Measurements from ENCODE around the gene FABP1.

Gene FABP1

DNA sequence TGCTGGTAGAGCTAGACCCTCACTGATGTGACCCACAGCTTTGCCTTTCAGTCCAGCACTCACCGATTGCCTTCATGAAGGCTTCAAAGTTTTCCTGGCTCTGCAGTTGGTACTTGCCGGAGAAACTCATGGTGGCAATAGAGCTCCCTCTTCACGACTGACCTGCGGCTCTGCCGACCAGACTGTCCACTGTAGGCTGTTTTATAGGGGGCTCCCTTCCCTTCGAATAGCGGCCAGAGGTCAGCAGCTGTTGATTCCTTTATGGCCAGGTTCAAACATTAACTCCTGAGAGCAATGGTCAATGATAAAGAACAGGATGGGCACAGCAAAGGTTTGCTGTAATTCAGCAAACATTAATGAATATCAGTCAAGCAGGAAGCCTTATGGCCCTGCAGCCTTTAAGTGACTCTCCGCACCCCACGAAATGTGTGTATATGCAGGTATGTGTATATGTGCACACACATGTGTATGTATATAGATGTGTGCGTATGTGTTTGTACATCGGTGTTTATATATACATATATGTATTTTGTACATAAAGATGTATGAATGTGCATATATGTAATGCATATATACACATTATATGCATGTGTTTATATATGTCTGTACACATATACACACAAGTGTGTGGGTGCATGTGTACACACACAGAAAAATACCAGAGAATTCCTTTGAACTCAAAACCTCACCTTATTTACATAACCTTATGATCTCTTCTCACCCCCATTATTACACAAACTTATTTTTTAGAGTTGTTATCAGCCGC, at the start of gene FABP1:
FABP1 (minus strand) TSS at position 175 of the 766 bp plus-strand sequence; CDS start at position 130, 45 bp downstream.
- no peak for DNase-seq (ENCODE audit: low spot score)

DNA sequence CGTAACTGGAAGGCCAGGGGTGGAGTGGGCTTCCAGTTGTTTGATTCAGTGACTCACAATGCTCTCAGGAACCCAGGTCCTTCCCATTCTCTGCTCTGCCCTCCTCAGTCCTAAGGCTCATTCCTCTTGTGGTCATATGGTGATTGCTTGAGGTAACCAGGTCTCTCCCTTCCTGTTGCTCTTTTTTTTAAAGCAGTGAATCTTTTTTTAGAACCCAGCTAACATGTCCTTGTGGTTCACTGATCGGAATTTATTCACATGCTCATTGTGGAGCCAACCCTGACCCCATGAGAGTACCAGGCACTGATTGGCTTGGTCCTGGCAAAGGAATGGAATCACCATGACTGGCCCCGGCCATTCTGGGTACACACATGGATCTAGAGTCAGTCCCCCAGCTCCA, 49.7 kb upstream of the FABP1 start:
- DNase-seq (ENCODE audit: low spot score), result no peak

DNA sequence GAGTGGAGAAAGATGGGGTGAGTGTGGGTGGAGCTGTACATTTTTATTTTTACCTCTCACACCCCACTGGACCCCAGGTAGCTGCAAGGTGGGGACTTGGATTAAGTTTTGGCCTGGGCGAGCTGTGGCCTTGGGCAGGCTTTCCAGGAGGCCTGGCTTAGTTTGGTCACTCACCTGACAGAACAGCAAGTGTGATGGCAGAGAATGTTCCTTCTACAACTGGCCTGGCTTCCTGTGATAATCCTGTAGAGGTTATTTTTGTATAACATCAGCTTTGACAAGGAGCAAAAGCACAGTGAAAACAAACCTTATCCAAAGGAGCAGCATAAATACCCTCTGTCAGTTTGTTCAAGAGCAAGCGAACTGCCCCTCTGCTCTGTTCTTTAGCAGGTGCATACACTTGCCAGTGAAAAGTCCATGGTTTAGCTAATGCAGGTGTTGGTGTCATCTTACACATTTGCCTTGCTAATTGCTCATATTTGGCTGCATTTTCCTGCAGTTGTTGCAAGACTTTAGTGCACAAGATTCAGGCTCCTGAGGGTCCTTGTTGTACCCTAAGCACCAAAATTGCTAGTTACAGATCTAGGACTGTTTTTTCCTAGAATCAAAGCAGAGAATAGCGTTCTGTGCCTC, 48.6 kb upstream of the FABP1 start:
- no peak for DNase-seq (ENCODE audit: low spot score)

DNA sequence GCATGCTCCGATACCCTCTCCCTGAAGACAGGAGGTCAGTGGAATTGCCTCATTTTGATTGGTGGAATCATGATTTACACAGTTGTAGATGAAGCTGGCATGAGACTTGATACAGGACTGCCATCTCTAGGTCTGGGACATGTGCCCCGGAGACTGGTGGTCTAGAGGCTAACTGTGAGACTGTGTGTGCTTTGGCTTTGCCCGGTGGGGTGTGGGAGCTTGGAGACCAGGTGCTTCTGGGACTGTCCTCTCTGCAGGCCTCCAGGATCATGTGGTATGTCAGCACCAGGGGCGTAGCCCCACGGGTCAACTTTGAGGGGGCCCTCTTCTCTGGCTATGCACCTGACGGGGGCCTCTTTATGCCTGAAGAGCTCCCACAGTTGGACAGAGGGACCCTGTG, 45.0 kb upstream of the FABP1 start:
- no peak for DNase-seq (ENCODE audit: low spot score)

DNA sequence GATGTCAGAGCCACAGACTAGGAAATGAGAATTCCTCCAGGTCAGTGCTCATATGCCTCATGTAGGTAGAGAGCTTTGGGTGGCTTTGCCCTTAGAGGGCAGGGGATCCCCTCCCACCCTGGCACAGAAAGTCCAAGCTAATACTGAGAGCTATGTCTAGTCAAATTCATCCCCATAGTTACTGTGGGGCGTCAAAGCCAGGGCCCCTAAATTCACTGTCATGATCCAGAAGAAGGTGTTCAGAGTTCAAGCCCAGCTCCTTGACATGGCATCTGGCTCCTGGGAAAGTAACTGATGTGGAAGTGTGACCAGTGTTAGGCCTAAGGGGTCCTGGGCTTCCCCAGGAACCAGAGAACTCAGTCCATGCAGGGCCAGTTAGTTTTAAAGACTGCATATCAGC, 44.1 kb upstream of the FABP1 start:
- DNase-seq (ENCODE audit: low spot score), result no peak

DNA sequence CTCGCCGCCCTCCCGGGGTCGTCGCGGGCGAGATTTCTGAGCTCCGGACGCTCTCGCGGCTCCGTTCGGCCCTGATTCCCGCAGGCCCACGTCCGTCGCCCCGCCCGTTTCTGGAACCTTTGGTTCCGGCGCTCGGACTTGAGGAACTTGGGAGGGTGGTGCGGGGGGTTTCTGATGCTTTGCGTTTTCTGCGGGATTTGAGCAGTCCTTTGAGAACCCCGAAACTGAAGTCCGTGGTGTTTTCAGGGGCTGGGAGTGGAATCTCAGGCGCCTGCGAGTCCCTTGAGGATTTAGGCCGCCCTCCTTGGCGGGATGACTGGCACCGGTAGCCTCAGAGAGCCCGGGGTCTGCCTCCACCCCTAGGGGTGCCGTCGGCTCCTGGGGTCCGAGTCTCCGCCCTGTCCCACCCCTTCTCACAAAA, 42.6 kb upstream of the FABP1 start:
- DNase-seq (ENCODE audit: low spot score), result no peak

DNA sequence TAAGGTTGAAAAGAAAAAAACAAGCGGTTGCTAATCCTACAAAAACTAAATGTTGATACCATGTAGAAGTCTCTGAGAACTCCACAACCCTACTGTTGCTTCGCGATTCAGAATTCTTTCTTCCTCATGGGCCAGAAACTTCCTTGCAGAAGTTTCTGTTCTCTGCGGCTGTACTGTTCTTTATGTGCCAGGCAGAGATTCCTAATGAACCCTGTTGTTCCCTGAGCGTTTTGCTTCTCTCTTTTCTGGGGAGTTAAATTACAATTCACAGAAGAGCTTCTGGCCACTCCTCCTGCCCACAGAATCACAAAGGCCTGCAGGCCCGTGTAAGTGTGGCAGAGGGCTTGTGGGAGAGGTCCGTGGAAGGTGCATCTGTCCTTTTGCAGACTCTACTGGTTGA, 40.5 kb upstream of the FABP1 start:
- no peak for DNase-seq (ENCODE audit: low spot score)

DNA sequence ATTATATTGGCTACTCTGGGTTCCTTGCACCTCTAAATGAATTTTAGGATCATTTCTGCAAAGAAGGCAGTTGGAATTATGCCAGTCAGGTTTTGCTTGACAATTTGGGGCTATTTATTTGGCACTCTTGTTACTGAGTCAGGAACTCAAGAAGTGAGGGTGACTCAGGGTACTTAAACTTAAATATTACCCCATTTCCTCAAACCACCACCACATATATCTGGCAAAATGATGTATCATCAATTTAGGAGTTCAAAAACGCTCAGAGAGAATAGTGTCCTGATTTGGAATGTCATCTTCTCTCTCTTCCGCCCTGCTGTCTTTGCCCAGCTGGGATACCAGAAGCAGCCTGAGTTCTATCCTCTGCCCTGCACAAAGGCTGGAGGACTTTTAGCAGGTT, 39.9 kb upstream of the FABP1 start:
- DNase-seq (ENCODE audit: low spot score), result no peak

DNA sequence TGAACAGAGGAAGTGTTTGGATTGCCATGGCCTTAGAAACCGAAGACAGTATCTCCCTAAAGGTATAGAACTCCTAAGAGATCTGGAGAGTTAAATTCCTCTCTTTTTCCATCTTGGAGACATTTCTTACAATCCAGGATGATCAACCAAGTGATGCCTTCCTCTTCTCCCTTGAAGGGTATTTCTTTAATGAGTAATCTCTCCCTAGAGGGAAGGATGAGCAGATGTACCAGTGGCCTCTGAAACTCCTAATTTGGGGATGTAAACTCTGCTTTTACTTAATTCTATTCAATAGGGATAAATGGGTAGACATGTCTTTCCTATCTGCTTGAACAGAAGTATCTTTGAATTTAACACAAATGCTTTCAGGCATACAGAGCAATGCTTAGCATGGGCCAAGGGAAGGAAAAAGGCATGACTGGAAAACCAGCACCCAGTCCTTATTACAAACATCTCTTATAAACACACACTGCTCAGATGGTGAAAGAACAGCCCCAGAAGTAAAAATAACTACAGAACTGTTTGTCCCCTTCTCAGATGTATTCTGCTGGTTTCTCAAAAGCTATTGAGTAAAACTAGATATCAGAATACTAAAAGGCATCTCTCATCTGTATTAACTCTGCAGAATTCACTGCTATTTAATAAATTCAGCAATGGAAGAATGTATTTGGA, 37.6 kb upstream of the FABP1 start:
- no peak for DNase-seq (ENCODE audit: low spot score)

DNA sequence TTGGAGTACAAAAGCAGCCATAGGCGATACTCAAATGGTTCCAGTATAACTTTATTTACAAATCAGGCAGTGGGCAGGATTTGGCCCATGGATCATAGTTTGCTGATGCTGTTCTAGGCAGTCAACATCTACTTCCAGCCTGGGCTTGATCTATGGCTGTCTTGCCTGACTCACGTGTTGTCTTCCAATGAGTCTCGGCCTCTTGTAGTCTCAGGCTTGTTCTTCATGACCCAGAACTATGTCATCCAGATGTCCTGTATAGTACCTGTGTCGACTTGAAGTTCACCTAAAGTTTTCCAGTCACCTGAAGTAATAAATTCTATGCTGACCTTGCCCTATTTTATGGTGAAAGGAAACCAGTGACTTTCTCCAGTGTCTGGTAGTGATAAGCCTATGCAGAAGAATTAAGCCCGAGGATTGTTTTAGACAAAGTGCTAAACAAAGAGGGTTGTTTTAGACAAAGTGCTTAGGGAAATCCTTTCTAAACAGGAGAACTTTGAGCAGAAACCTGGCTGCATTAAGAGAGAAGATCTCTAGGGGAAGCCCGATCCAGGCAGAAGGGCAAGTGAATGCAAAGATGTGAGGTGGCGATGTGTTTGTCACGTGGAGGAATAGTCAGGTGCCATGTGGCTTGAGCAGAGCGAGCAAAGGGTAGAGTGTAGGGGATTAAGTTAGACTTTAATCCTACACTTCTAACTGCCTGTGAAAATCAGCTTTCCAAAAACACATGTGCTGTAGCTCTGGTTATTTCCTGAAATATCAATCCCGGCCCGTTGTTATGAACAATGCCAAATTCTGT, 33.8 kb upstream of the FABP1 start:
- no peak for DNase-seq (ENCODE audit: low spot score)

DNA sequence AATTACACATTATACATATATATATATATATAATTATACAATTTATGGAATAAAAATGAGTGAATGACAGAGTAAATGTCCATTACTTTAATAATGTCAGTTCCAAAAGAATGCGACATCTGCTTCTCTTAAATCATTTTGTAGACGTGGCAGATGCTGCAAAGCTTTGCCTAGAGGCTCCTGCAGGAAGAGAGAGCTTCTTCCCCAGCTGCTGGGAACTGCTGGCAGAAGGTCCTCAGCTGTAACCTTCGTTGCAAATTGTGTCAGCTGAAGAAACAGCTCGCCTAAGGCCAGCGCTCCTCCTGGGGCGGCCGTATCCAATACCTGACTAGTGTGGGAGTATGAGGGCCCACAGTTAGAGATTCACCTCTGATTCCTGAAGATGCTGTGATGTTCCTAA, 32.7 kb upstream of the FABP1 start:
- DNase-seq (ENCODE audit: low spot score), result no peak

DNA sequence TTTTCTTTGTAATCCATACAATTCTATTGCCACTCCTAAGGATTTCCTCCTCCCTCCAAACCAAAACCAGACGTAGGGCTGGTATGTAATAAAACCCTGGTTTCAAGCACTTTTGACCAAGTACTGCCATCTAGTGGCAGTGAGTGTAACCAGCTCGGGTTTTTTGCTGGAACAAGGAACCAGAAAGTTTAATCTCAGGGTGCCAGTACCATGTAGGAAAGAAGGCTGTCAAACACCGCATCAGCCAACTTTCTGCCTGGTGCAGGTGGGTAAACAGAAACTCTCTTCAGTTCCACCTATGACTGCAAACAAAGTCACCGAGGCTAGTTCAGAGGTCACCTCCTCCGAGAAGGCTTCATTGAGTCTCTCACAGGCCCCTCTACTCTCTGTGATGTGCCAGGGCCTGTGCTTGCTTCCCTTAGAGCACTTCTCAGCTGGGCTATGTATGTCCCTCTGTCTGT, 32.1 kb upstream of the FABP1 start:
- peak; percentile 74 for DNase-seq (ENCODE audit: low spot score)

DNA sequence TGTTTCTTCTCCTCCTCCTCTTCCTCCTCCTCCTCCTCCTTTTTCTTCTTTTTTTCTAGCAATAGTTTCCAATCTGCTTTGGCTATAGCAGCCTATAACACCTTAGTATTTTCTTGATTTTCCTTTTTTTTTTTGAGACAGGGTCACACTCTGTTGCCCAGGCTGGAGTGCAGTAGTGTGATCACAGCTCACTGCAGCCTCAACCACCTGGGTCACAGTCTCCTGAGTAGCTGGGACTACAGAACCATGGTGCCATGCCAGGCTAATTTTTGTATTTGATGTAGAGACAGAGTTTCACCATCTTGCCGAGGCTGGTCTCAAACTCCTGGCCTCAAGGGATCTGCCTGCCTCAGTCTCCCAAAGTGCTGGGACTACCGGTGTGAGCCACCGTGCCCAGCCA, 31.6 kb upstream of the FABP1 start:
- DNase-seq (ENCODE audit: low spot score), result no peak

DNA sequence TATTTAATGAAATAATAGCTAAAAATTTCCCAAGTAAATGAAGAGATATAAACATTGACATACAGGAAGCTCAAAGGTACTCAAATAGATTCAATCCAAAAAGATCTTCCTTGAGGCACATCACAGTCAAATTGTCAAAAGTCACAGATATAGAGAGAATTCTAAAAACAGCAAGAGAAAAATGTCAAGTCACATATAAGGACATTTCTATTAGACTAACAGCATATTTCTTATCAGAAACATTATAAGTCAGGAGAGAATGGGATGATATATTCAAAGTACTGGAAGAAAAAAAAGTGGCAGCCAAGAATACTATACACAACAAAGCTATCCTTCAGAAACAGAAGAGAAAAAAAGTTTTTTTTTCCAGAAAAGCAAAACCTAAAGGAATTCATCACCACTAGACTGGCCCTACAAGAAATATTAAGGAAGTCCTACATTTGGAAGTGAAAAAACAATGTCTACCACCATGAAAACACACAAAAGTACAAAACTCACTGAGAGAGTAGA, 21.1 kb upstream of the FABP1 start:
- no peak for DNase-seq (ENCODE audit: low spot score)

DNA sequence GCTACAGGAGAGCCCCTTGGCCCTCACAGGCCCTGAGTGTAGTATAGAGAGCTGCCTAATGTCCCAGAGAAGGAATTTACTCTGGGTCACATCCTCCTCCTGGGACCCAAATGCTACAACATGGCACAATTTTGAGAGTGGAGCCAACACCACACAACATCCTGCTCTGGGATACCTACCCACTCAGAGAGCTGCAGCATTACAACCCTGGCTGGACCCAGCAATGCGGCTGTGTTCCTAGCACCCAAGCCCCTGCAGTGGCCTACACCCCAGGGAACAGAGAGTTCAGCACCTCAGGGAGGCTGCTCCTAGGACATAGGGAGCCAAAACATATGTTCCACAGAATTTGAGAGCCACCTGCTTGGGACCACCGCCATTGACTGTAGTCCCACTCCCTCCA, 19.3 kb upstream of the FABP1 start:
- no peak for DNase-seq (ENCODE audit: low spot score)

DNA sequence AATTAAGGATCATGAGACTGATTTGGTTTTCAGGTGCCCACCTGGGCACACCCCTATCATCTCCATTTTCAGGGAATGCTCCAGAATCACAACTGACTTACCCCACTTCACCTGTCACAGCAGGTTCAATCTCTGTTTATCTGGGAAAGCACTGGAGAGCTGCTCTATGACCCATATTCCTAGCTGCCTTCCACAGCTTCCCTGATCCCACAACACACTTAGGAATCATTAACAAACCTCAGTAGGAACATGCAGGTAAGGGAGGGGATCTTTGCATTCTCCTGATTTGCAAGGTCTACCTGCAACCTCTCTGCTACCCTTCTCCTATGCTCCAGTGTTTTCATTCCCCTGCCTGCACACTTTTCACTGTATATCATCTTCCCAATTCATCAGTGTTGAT, 18.7 kb upstream of the FABP1 start:
- no peak for DNase-seq (ENCODE audit: low spot score)

DNA sequence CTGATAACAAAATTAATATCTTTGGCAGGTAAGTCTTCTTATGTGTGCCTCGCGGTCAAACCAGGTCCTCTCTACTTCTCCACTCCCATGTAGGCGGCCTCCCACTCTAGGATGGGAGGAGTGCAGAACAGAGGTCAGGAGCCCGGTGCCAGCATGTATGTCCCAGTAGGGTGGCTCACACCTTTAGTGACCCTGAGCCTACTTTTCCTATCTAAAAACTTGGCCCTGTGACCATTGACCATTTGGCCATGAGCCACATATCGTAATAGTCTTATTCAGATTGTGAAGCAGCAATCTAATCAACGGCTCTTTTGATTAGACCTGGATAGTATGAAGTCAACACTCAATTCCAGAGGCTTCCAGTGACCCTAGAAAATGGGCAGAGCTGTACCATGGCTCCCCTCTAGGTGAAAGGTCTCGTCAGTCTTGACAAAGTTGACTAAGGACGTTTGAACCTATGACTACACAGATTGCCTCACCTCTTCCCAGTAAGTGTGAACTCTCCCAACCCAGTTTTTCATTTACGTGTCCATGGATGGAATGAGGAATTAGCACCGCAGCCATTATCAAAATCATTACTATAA, 17.1 kb upstream of the FABP1 start:
- no peak for DNase-seq (ENCODE audit: low spot score)

DNA sequence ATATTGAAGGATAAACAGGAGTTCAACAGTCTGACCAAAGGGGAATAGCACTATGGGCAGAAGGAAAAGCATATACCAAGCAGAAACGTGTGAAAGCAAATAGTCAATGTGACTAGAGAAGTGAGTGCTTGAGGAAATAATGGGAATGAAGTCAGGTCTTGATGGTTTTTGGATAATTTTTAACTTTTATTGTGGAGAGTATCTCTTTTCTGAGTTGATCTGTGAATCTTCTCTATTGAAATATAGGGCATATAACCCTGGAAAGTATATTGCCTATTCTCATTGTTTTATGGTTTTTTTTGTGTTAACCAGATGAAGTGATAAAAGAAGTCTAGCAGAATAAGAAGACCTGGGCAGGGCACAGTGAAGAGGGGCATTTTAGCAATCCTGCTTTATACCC, 16.4 kb upstream of the FABP1 start:
- no peak for DNase-seq (ENCODE audit: low spot score)

DNA sequence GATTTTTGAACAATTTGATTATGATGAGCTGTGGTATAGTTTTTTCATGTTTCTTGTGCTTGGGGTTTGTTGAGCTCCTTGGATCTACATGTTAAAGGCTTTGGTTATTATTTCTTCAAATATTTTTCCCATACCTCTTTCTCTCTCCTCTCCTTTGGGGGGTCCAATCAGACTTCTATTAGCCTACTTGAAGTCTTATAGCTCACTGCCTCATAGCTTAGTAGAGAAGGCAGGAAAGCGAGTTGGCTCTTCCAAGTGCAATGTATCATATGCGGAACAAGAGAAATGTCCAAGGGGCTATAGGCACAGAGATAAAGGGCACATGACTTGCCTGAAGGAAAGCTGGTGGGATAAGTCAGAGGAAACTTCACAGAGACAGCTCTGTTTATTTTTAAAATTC, 14.1 kb upstream of the FABP1 start:
- DNase-seq (ENCODE audit: low spot score), result no peak

DNA sequence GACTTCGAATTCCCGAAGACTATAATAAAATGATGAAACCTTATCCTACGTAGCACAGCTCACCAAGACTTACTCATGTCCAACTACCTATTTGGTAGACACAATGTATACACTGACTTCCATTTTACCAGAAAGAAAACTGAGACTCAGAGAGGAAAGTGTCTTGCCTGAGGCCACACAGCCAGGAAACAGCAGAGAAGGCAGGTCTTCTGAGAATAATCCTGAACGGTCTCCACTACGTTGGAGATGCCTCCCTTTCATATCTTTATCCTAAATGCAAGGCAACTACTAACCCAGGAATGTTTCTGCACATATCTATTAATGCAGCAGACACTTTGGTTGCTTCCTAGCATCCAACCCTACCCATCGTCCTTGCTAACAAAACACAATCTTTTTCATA, 11.9 kb upstream of the FABP1 start:
- DNase-seq (ENCODE audit: low spot score), result no peak

DNA sequence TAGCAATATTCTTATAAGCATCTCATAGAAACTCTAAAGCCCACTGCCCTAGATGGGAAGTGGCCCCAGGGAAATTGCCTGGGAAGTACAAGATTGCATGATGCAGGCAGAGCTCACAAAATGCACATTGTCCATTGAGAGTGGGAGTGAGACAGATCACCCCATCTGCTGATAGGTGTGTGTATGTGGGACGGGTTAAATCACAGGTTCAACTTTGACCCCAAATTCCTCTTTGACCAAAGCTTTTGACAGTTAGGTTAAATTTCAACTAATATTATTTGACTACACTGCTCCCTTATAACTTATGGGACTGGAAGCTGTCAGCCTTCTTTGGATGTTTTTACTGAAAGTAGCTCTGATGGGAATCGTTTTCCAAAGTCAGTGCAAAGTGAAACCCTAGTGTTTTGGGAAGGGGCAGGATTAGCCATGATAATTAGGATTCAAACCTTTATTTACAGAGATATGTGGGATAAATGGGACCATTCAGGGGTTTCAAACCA, 11.4 kb upstream of the FABP1 start:
- DNase-seq (ENCODE audit: low spot score), result no peak

DNA sequence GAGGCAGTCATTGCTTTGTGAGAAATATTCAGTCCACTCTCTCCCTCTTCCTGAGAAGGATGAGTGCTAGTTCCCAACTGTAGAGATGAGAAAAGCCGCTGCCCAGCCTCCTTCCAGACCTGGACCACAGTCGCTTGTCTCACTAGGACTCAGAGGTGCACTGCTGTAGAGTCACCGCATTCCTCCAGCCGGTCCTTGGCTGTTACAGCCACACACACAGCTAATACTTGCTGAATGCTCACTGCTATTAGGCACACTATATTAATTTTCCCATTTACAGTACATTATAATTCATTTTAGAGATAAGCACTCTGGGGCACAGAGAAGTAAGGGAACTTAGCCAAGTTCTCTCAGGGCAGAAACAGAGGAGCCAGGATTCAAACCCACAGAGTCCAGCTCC, 10.0 kb upstream of the FABP1 start:
- no peak for DNase-seq (ENCODE audit: low spot score)

Measured in COLO829 (cell line).